H1 (cell line): ENCODE results near the gene RAB34. TPM values are rescaled to one million over a fixed set of nuclear protein-coding genes. Genes with fewer than 3 reads are reported as not detected.

Experiments
- CTCF ChIA-PET: fragments of 300-600 bp; sonication (Branson Sonifier 250); formaldehyde crosslinking; loops from one replicate; lab custom pipeline; 2021; ENCODE audit not compliant: partially characterized antibody; lab: Charles Lee
- POLR2A ChIA-PET: fragments of 300-600 bp; sonication (Branson Sonifier 250); formaldehyde crosslinking; loops from one replicate; lab custom pipeline; 2021; ENCODE audit warnings: inconsistent platforms; ENCODE audit not compliant: partially characterized antibody; lab: Charles Lee
- DNase-seq, 2 experiments: peaks; one replicate each; pipeline versions ENCODE4 v3.0.0 to v3.0.0-alpha.2; 2010 to 2022; ENCODE audit warnings: low spot score in 2 of 2, low read depth in 1 of 2, mixed read lengths in 1 of 2
- FAIRE-seq: peaks from 2 replicates; lab custom pipeline; 2011; peaks lifted over from hg19 to GRCh38; lab: Jason Lieb, UNC
- H2AFZ ChIP-seq: 2 replicates; pipeline ENCODE4 v1.8.1; 2012; ENCODE audit warnings: low read length, inconsistent platforms
- H2AK5ac ChIP-seq: 2 replicates; pipeline ENCODE4 v1.6.1; 2013; ENCODE audit warnings: low read depth, low read length
- H2BK120ac ChIP-seq: replicated peaks from 2 replicates; pipeline ENCODE3; 2013; ENCODE audit warnings: low read depth, low read length, inconsistent platforms
- H2BK12ac ChIP-seq: 2 replicates; pipeline ENCODE4 v1.6.1; 2013; ENCODE audit warnings: low read depth, low read length
- H2BK15ac ChIP-seq: 2 replicates; pipeline ENCODE4 v1.6.1; 2013; ENCODE audit warnings: low read length
- H2BK20ac ChIP-seq: 2 replicates; pipeline ENCODE4 v1.6.1; 2013; ENCODE audit warnings: low read length
- H2BK5ac ChIP-seq: 2 replicates; pipeline ENCODE4 v1.6.1; 2013; ENCODE audit warnings: low read depth, low read length
- H3K14ac ChIP-seq: 2 replicates; pipeline ENCODE4 v1.6.1; 2013; ENCODE audit warnings: inconsistent platforms; ENCODE audit not compliant: insufficient read length
- H3K18ac ChIP-seq: 2 replicates; pipeline ENCODE4 v1.6.1; 2013; ENCODE audit warnings: low read length; ENCODE audit errors: extremely low read depth
- H3K23ac ChIP-seq: 2 replicates; pipeline ENCODE4 v1.6.1; 2013; ENCODE audit warnings: inconsistent platforms; ENCODE audit not compliant: insufficient read length
- H3K23me2 ChIP-seq: 2 replicates; pipeline ENCODE4 v1.6.1; 2013; ENCODE audit warnings: low read depth, low read length
- H3K27ac ChIP-seq: 2 replicates; pipeline ENCODE4 v1.6.1; 2011; ENCODE audit warnings: low read depth, low read length, inconsistent platforms
- H3K27me3 ChIP-seq, 4 experiments: replicated peaks in 1 of 4; 1 replicate in 1 of 4; 2 replicates in 3 of 4; pipeline versions ENCODE4 v1.6.1 to v1.8.1; 2011 to 2013; ENCODE audit warnings: low read length in 3 of 4, mild to moderate bottlenecking in 3 of 4, inconsistent platforms in 2 of 4, mixed read lengths in 2 of 4, moderate library complexity in 1 of 4; ENCODE audit not compliant: control insufficient read depth in 3 of 4, insufficient read depth in 3 of 4; ENCODE audit errors: extremely low read depth in 1 of 4
- H3K36me3 ChIP-seq, 4 experiments: 2 replicates each; pipeline versions ENCODE4 v1.6.1 to v1.8.1; 2011 to 2013; ENCODE audit warnings: mild to moderate bottlenecking in 4 of 4, low read length in 3 of 4, moderate library complexity in 2 of 4, control low read depth in 1 of 4, inconsistent platforms in 1 of 4; ENCODE audit not compliant: insufficient read depth in 4 of 4, control insufficient read depth in 2 of 4
- H3K4ac ChIP-seq: replicated peaks from 2 replicates; pipeline ENCODE3; 2013; ENCODE audit warnings: low read length, low read depth, mixed read lengths, inconsistent platforms; ENCODE audit not compliant: insufficient read length
- H3K4me1 ChIP-seq, 4 experiments: replicated peaks in 1 of 4; 1 replicate in 1 of 4; 2 replicates in 3 of 4; pipeline versions ENCODE4 v1.6.1 to v1.8.1; 2011 to 2013; ENCODE audit warnings: low read length in 3 of 4, inconsistent platforms in 2 of 4, mixed read lengths in 1 of 4; ENCODE audit not compliant: insufficient read depth in 4 of 4, control insufficient read depth in 3 of 4
- H3K4me2 ChIP-seq, 2 experiments: 2 replicates each; pipeline versions ENCODE4 v1.6.1 to v1.8.1; 2011 to 2013; ENCODE audit warnings: low read depth in 2 of 2, low read length in 2 of 2, control low read depth in 1 of 2, inconsistent platforms in 1 of 2, mild to moderate bottlenecking in 1 of 2; ENCODE audit not compliant: insufficient read depth in 1 of 2
- H3K4me3 ChIP-seq, 4 experiments: fragments of 200-600, 300-600 bp in 1 of 4; sonication (generic), shearing (Covaris generic), sonication (Bioruptor Twin) in 1 of 4; 2 replicates each; pipeline versions ENCODE4 v1.5.1 to v1.8.1; 2011 to 2016; ENCODE audit warnings: low read length in 4 of 4, low read depth in 3 of 4, control low read depth in 2 of 4, inconsistent platforms in 2 of 4, mild to moderate bottlenecking in 2 of 4, mixed read lengths in 1 of 4, moderate library complexity in 1 of 4; ENCODE audit not compliant: insufficient read depth in 2 of 4; ENCODE audit errors: extremely low read depth in 1 of 4
- H3K56ac ChIP-seq: replicated peaks from 2 replicates; pipeline ENCODE3; 2013; ENCODE audit warnings: low read depth, mild to moderate bottlenecking, mixed read lengths, low read length, inconsistent platforms; ENCODE audit not compliant: insufficient read length
- H3K79me1 ChIP-seq: 2 replicates; pipeline ENCODE4 v1.6.1; 2013; ENCODE audit warnings: low read depth, low read length, control low read depth
- H3K79me2 ChIP-seq, 2 experiments: 2 replicates each; pipeline versions ENCODE4 v1.6.1 to v1.8.1; 2012 to 2013; ENCODE audit warnings: low read length in 2 of 2, mild to moderate bottlenecking in 2 of 2, inconsistent platforms in 1 of 2; ENCODE audit not compliant: insufficient read depth in 2 of 2, control insufficient read depth in 1 of 2
- H3K9ac ChIP-seq, 4 experiments: replicated peaks in 1 of 4; 1 replicate in 1 of 4; 2 replicates in 3 of 4; pipeline versions ENCODE4 v1.6.1 to v1.8.1; 2011 to 2013; ENCODE audit warnings: low read depth in 3 of 4, low read length in 3 of 4, control low read depth in 2 of 4, mild to moderate bottlenecking in 2 of 4, moderate library complexity in 2 of 4, inconsistent platforms in 1 of 4; ENCODE audit errors: extremely low read depth in 1 of 4
- H3K9me3 ChIP-seq, 2 experiments: 2 replicates each; pipeline versions ENCODE4 v1.6.1 to v1.8.1; 2012 to 2013; ENCODE audit warnings: mild to moderate bottlenecking in 2 of 2, moderate library complexity in 2 of 2, control low read depth in 1 of 2, inconsistent platforms in 1 of 2, low read depth in 1 of 2, low read length in 1 of 2, mixed read lengths in 1 of 2; ENCODE audit not compliant: insufficient read depth in 2 of 2
- H4K20me1 ChIP-seq, 2 experiments: replicated peaks in 1 of 2; 2 replicates each; pipeline versions ENCODE3 to v1.8.1; 2011 to 2013; ENCODE audit warnings: inconsistent platforms in 2 of 2, low read length in 2 of 2, mild to moderate bottlenecking in 1 of 2; ENCODE audit not compliant: insufficient read depth in 2 of 2, control insufficient read depth in 1 of 2
- H4K5ac ChIP-seq: 2 replicates; pipeline ENCODE4 v1.6.1; 2013; ENCODE audit warnings: low read length, low read depth, mixed read lengths, inconsistent platforms; ENCODE audit not compliant: insufficient read length
- H4K8ac ChIP-seq: 2 replicates; pipeline ENCODE4 v1.8.0; 2013; ENCODE audit warnings: mild to moderate bottlenecking, moderate library complexity, low read length, inconsistent platforms; ENCODE audit not compliant: insufficient read depth; ENCODE audit errors: extremely low read depth
- H4K91ac ChIP-seq: replicated peaks from 2 replicates; pipeline ENCODE3; 2013; ENCODE audit warnings: low read length, mixed read lengths, inconsistent platforms; ENCODE audit not compliant: insufficient read length
- CHD1 ChIP-seq: IDR thresholded peaks from 2 replicates; pipeline ENCODE4 v1.6.1; 2012; ENCODE audit warnings: low read depth, low read length, improper control_type of control experiment
- CREB1 ChIP-seq: IDR thresholded peaks from 2 replicates; pipeline ENCODE4 v1.6.1; 2012; ENCODE audit warnings: inconsistent platforms
- E2F6 ChIP-seq: IDR thresholded peaks from 2 replicates; pipeline ENCODE4 v1.6.1; 2012; ENCODE audit warnings: inconsistent platforms
- HDAC6 ChIP-seq: IDR thresholded peaks from one replicate; pipeline ENCODE4 v1.7.1; 2012; ENCODE audit warnings: low read depth, mild to moderate bottlenecking, inconsistent platforms, low read length, moderate library complexity
- JUN ChIP-seq: IDR thresholded peaks from 2 replicates; pipeline ENCODE4 v1.6.1; 2011; ENCODE audit warnings: low read depth, mild to moderate bottlenecking, improper control_type of control experiment, low read length
- KDM4A ChIP-seq: IDR thresholded peaks from one replicate; pipeline ENCODE4 v1.7.1; 2012; ENCODE audit warnings: low read depth, mild to moderate bottlenecking, moderate library complexity, low read length, inconsistent platforms; ENCODE audit not compliant: severe bottlenecking
- NANOG ChIP-seq: IDR thresholded peaks from 2 replicates; pipeline ENCODE4 v1.6.1; 2011; ENCODE audit warnings: low read length, low read depth, mild to moderate bottlenecking, inconsistent platforms; ENCODE audit not compliant: insufficient read depth, poor library complexity, severe bottlenecking
- POU5F1 ChIP-seq: IDR thresholded peaks from 2 replicates; pipeline ENCODE4 v1.6.1; 2011; ENCODE audit warnings: low read depth, mild to moderate bottlenecking, low read length, moderate library complexity
- ZNF274 ChIP-seq: IDR thresholded peaks from 2 replicates; pipeline ENCODE4 v1.7.0; 2012; ENCODE audit warnings: low read length, borderline replicate concordance; ENCODE audit errors: extremely low read depth
- WGBS, 2 experiments: shearing (Covaris generic) in 1 of 2; methylation state at CpG; one replicate each; pipeline versions ENCODE4 v1.1.6 to v1.1.7; 2013 to 2015; ENCODE audit warnings: low lambda C conversion rate in 2 of 2, mixed read lengths in 2 of 2, inconsistent platforms in 1 of 2, low coverage in 1 of 2, missing lambda C conversion rate in 1 of 2; ENCODE audit not compliant: insufficient replicate concordance in 2 of 2, insufficient coverage in 1 of 2, insufficient read length in 1 of 2; ENCODE audit errors: extremely low coverage in 1 of 2, missing lambda C conversion rate in 1 of 2; 5-methylcytosine and 5-hydroxymethylcytosine counted together
- polyA plus RNA-seq, 7 experiments: library from polyadenylated mRNA; depleted of rRNA in 3 of 7; stranded (reverse) in 5 of 7; unstranded in 2 of 7; fragments of >200 nt in 5 of 7; fragments of 200-250 nt in 2 of 7; gene quantifications; 1 replicate in 5 of 7; 2 replicates in 1 of 7; 4 replicates in 1 of 7; pipeline versions ENCODE4 v1.2.1 to v1.2.3, GENCODE V29; 2011 to 2013; ENCODE audit warnings: missing spikeins in 2 of 7, mixed read lengths in 2 of 7
- total RNA-seq: library from RNA; stranded (reverse); fragmentation: NEBNext Ultra II Directional; extraction: Animal tissue kit (Norgen Biotek cat#: 25700); gene quantifications from 2 replicates; pipeline ENCODE4 v1.2.1, GENCODE V29; 2021

The RAB34 gene
- total and polyA plus RNA-seq, 2 of the 8 experiments (the other 6 are each of a cell fraction or from before 2014, with no cell fraction given) = 237 to 305 TPM

GRCh38 chr17:28704219-28704858 lies 13.3 kb downstream of the RAB34 start:
- CTCF ChIA-PET = interaction anchor here (0.9 to 2.5 kb wide), 5 partner anchors 13 to 61 kb away, joined by 3 to 9 read pairs (median 5); no protein-coding TSS in a partner anchor
- POLR2A ChIA-PET = interaction anchor here (0.5 to 4.8 kb wide), 22 partner anchors 11 to 187 kb away, joined by 3 to 47 read pairs (median 4); partner anchors contain the start of genes BLTP2, RPL23A, SDF2 and SUPT6H
- 92% methylated on average over 14 of the region's 14 CpGs; no CpG with 5 or more reads in 1 of the 2 experiments for WGBS, 2 experiments

More at GRCh38 chr17:28704219-28704858, 13.3 kb downstream of the RAB34 start:
- Histone ChIP-seq H3K79me2 (peaks cover 0 to 5% of the 10 kb centered on the region in 2 experiments; a peak in 1 of 4 replicates), H4K8ac (no peak overlapping the region), H2BK20ac (no peak overlapping the region), H4K5ac (no peak overlapping the region), H2BK5ac (no peak overlapping the region; the same call in 1 of the 2 replicates), H3K9ac (no peak overlapping the region), H3K4me2 (no peak overlapping the region), H3K36me3 (peaks cover 16 to 39% (median 33%) of the 10 kb centered on the region in 4 experiments), H2AFZ (no peak overlapping the region), H2BK12ac (no peak overlapping the region), H2AK5ac (no peak overlapping the region), H3K18ac (no peak overlapping the region), H3K14ac (no peak overlapping the region), H3K56ac (no peak overlapping the region), H3K27ac (no peak overlapping the region), H3K23ac (no peak overlapping the region), H4K20me1 (peaks cover 10 to 16% of the 10 kb centered on the region in 2 experiments), H3K23me2 (no peaks in the 10 kb centered on the region), H3K9me3 (no peaks in the 10 kb centered on the region), H3K79me1 (no peaks in the 10 kb centered on the region), H2BK120ac (no peak overlapping the region), H3K4me3 (no peak overlapping the region), H4K91ac (no peak overlapping the region), H2BK15ac (no peak overlapping the region), H3K4me1 (peaks cover 0 to 11% (median 4%) of the 10 kb centered on the region in 4 experiments; a peak in 4 of 7 replicates), H3K27me3 (no peaks in the 10 kb centered on the region), H3K4ac (no peak overlapping the region)
- TF ChIP-seq NANOG (no peak), ZNF274 (no peak), E2F6 (no peak), CHD1 (no peak), HDAC6 (no peak), CREB1 (no peak), KDM4A (no peak), JUN (no peak), POU5F1 (no peak)
- DNase-seq (no peak), FAIRE-seq (no peak)
